Kidney (tissue), 14 donors: ENCODE data around the gene NBR1. TPM values are rescaled to one million over a fixed set of nuclear protein-coding genes. Genes with fewer than 3 reads are reported as not detected.

Experiments
- DNase-seq, 5 donors: peaks; one replicate each; pipeline ENCODE4 v3.0.0-alpha.2; 2013 to 2020
- FAIRE-seq: peaks from 2 replicates; lab custom pipeline; 2012; peaks lifted over from hg19 to GRCh38; lab: Jason Lieb, UNC
- H3K27ac ChIP-seq, 2 donors: one replicate each; pipeline ENCODE4 v1.7.0; 2013; ENCODE audit warnings: low read depth in 2 of 2, low read length in 2 of 2, inconsistent platforms in 1 of 2
- H3K27me3 ChIP-seq: one replicate; pipeline ENCODE4 v1.7.1; 2013; ENCODE audit warnings: low read length, inconsistent platforms; ENCODE audit not compliant: control insufficient read depth, insufficient read depth
- H3K36me3 ChIP-seq, 3 donors: one replicate each; pipeline versions ENCODE4 v1.7.0 to v1.7.1; 2013; ENCODE audit warnings: low read length in 3 of 3, control low read depth in 1 of 3, inconsistent platforms in 1 of 3; ENCODE audit not compliant: insufficient read depth in 3 of 3, control insufficient read depth in 2 of 3
- H3K4me1 ChIP-seq, 3 donors: one replicate each; pipeline versions ENCODE4 v1.7.0 to v1.7.1; 2013; ENCODE audit warnings: low read length in 3 of 3, inconsistent platforms in 1 of 3, low read depth in 1 of 3; ENCODE audit not compliant: control insufficient read depth in 2 of 3, insufficient read depth in 2 of 3
- H3K4me3 ChIP-seq, 3 donors: one replicate each; pipeline versions ENCODE4 v1.7.0 to v1.8.1; 2013; ENCODE audit warnings: low read length in 3 of 3, control low read depth in 1 of 3, inconsistent platforms in 1 of 3
- H3K9ac ChIP-seq, 3 donors: one replicate each; pipeline versions ENCODE4 v1.7.0 to v1.7.1; 2013; ENCODE audit warnings: low read length in 3 of 3, control low read depth in 1 of 3, inconsistent platforms in 1 of 3
- H3K9me3 ChIP-seq, 3 donors: one replicate each; pipeline versions ENCODE4 v1.7.0 to v1.7.1; 2013; ENCODE audit warnings: low read length in 3 of 3, control low read depth in 1 of 3, inconsistent platforms in 1 of 3; ENCODE audit not compliant: control insufficient read depth in 2 of 3, insufficient read depth in 1 of 3
- intact Hi-C: fragments of 100-400 bp; cut with DNase I; formaldehyde crosslinking; loops from one replicate; pipeline ENCODE4 v1.11.1; 2022
- polyA plus RNA-seq: library from polyadenylated mRNA; stranded (reverse); fragments of 350-450 nt; fragmentation: Illumina TruSeq; extraction: RNeasy Lipid Tissue Mini Kit (QIAGEN cat#74804); gene quantifications from one replicate; pipeline ENCODE4 v1.2.3, GENCODE V29; 2014; ENCODE audit warnings: low read depth, low replicate concordance; ENCODE audit not compliant: insufficient read depth
- total RNA-seq: library from RNA; stranded (reverse); fragmentation: NEBNext Ultra II Directional; extraction: Animal tissue kit (Norgen Biotek cat#: 25700); gene quantifications from one replicate; pipeline ENCODE4 v1.2.1, GENCODE V29; 2021
- TF ChIP-seq, protein P1 (sequence below): IDR thresholded peaks from 3 replicates; pipeline ENCODE4 v1.5.1; 2012; ENCODE audit warnings: mild to moderate bottlenecking, moderate library complexity, borderline replicate concordance; ENCODE audit not compliant: insufficient read depth; ENCODE audit errors: extremely low read depth
- donor health status: control.
- donor health status: control.
- donor health status: control.
- donor health status: control.
- donor health status: control.
- donor health status: DM: yes; HTN: yes; CAD: no.
- donor health status: Normal renal cell carcinoma (clear cell type).

Gene NBR1
- total and polyA plus RNA-seq, 2 donors from 2014 or later, result 50.4 to 88.9 TPM

DNA sequence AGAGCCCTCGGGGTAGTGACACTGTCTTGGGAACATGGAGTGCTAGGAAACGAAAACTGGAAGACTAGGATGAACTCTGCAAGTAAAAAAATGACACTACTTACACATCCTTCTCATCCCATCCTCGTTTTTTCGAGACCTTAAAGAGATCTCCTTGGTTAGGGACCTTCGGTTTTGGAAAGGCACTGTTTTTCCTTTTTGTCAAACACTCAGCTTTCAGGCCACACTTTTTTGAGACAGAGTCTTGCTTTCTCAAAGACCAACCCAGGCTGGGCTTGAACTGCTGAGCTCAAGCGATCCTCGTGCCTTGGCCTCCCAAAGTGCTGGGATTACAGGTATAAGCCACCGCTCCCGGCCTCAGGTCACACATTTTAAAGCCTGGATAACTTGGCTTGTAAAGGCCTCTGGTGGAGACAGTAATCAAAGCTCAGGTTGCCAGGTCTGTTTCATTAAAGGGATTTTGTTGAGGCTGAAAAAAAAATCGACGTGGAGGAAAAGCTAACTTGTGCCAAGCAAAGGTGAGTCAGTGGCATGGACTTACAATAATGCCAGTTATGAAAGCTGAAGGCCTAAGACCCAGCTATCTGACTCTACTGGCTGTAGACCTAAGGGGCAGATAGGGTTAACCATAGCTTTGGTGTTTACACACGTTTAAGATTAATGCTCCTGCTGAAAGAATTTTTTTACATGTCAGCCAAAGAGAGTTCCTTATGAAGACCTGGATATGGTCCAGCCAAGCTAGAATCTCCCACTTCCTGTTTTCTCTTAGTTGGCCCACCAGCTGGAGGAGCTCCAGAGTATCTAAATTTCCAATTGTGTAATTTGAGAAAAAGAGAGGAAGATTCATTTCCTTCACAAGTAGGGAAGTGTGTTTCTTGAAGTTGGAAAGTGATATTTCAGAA lies 823 bp downstream of the NBR1 start:
- FAIRE-seq, result no peak
- peak overlapping the region; percentile 92 to 97 (median 96) for H3K9ac ChIP-seq
- H3K36me3 ChIP-seq, result peaks cover 0 to 3% (median 0%) of the 10 kb centered on the region in 3 donors
- H3K27ac ChIP-seq, result peak overlapping the region; percentile 89 to 94
- H3K4me3 ChIP-seq, result peak overlapping the region; percentile 74 to 97 (median 88)
- no peaks in the 10 kb centered on the region for H3K27me3 ChIP-seq
- TF ChIP-seq, protein P1, sequence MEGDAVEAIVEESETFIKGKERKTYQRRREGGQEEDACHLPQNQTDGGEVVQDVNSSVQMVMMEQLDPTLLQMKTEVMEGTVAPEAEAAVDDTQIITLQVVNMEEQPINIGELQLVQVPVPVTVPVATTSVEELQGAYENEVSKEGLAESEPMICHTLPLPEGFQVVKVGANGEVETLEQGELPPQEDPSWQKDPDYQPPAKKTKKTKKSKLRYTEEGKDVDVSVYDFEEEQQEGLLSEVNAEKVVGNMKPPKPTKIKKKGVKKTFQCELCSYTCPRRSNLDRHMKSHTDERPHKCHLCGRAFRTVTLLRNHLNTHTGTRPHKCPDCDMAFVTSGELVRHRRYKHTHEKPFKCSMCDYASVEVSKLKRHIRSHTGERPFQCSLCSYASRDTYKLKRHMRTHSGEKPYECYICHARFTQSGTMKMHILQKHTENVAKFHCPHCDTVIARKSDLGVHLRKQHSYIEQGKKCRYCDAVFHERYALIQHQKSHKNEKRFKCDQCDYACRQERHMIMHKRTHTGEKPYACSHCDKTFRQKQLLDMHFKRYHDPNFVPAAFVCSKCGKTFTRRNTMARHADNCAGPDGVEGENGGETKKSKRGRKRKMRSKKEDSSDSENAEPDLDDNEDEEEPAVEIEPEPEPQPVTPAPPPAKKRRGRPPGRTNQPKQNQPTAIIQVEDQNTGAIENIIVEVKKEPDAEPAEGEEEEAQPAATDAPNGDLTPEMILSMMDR, result peak; percentile 5
- DNase-seq, result peak in 4 of 5 donors; percentile 51 to 96 (median 78)
- intact Hi-C loops, result no loop called here
- H3K9me3 ChIP-seq, result no peaks in the 10 kb centered on the region
- peaks cover 0 to 33% (median 17%) of the 10 kb centered on the region in 3 donors for H3K4me1 ChIP-seq

DNA sequence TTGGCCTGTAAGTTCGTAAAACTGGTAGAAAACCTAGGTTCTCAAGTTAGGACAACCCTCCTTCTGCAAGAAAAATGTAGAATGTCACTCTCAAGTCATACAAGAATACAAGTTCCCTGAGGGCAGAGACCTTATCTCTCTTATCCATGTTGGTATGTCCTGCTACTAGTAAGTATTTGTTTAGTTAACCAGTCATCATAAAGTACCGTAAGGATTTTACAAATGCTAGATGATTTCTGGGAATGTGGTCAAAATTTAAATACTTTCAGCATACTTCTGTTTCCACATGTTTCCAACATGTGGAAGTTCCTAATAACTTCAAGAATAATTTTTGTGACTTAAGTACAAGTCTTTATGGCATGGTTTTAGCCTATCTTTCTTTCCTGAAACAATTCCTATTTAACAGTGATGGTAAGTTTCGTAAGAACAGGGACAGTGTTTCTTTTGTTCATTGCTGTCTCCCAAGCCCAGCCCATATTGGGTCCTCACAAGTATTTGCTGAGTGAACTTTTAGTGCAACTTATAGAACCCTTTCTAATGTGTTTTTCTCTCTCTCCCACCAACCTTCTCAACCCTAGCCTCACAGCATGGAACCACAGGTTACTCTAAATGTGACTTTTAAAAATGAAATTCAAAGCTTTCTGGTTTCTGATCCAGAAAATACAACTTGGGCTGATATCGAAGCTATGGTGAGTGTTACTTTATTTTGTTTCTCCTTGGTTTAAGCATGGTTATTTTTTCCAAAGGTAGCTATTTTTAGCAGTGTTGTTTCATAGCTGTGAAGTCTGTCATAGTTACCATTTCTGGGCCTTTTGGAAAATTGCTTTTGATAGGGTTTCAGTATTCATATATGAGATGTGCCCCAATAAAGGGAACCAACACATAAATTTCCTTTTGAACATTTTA lies 4.5 kb downstream of the NBR1 start:
- H3K27me3 ChIP-seq, result no peaks in the 10 kb centered on the region
- FAIRE-seq, result no peak
- peak overlapping the region; percentile 37 to 43 for H3K27ac ChIP-seq
- no peak overlapping the region for H3K9ac ChIP-seq
- peaks cover 0 to 30% (median 26%) of the 10 kb centered on the region in 3 donors for H3K4me1 ChIP-seq
- TF ChIP-seq, protein P1, result no peak
- no peak for DNase-seq
- peaks cover 8 to 27% (median 15%) of the 10 kb centered on the region in 3 donors for H3K36me3 ChIP-seq
- H3K4me3 ChIP-seq, result peak overlapping the region in 2 of 3 donors; percentile 14 to 40
- H3K9me3 ChIP-seq, result no peaks in the 10 kb centered on the region
- intact Hi-C loops, result no loop called here

DNA sequence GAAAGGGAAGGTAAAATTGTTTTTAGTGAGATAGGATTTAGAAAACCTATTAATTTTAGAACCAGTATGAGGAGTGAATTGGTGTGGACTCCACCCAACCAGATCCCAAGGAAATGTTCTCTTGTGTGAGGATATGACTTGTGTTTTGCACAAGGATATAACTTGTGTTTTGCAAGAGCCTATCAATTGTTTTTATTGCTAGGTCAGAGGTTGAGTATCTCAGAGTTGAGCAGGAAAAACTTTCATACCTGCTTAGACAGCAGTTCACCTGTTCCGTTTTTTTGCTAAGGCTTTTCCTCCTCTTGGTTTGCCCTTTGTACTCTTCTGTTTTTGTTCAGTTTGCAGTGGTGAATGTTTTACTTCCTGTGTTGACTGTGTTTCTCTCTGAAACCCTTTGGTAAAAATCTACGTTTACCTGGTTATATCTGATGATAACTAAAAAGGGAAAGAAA lies 5.1 kb downstream of the NBR1 start:
- intact Hi-C loops, result no loop called here
- Histone ChIP-seq H3K4me1 (peaks cover 0 to 30% (median 26%) of the 10 kb centered on the region in 3 donors), H3K27me3 (no peaks in the 10 kb centered on the region), H3K36me3 (peaks cover 8 to 30% (median 19%) of the 10 kb centered on the region in 3 donors), H3K27ac (peak overlapping the region in 1 of 2 donors; percentile 37), H3K4me3 (no peak overlapping the region), H3K9me3 (no peaks in the 10 kb centered on the region), H3K9ac (no peak overlapping the region)
- DNase-seq (peak in 2 of 5 donors; percentile 5 to 19), FAIRE-seq (peak; percentile 60)
- TF ChIP-seq, protein P1, result no peak
